Activated CD8-positive, alpha-beta T cell treated with anti-CD3 and anti-CD28 coated beads for 36 hours (primary cell): Measurements from ENCODE around the gene CACNA2D3. TPM values are rescaled to one million over a fixed set of nuclear protein-coding genes. Genes with fewer than 3 reads are reported as not detected.

Experiments used
- ATAC-seq: fragments of 200-7000 bp; cut with Tn5 transposase; one replicate; pipeline ENCODE4 v1.10.0; 2021; ENCODE audit warnings: mild to moderate bottlenecking, moderate library complexity
- CTCF ChIA-PET: fragments of 350-600 bp; sonication (Branson Sonifier 250); formaldehyde crosslinking; loops from one replicate; lab custom pipeline; 2021; ENCODE audit warnings: antibody characterized with exemption; lab: Charles Lee
- POLR2A ChIA-PET: fragments of 350-600 bp; sonication (Branson Sonifier 250); formaldehyde crosslinking; loops from one replicate; lab custom pipeline; 2021; ENCODE audit warnings: antibody characterized with exemption; lab: Charles Lee
- DNase-seq: peaks from one replicate; pipeline ENCODE4 v3.0.0-alpha.2; 2020
- H3K27ac Mint-ChIP-seq: one replicate; pipeline ENCODE4 v1.8.0; 2021; ENCODE audit warnings: mild to moderate bottlenecking, mixed read lengths
- H3K27me3 Mint-ChIP-seq: one replicate; pipeline ENCODE4 v1.8.0; 2021; ENCODE audit warnings: mixed read lengths
- H3K36me3 Mint-ChIP-seq: one replicate; pipeline ENCODE4 v1.8.0; 2021; ENCODE audit warnings: low read depth, mixed read lengths
- H3K4me1 Mint-ChIP-seq: one replicate; pipeline ENCODE4 v1.8.0; 2021; ENCODE audit warnings: low read depth, mixed read lengths
- H3K4me3 Mint-ChIP-seq: one replicate; pipeline ENCODE4 v1.8.0; 2021; ENCODE audit warnings: mild to moderate bottlenecking, moderate library complexity, mixed read lengths
- H3K9me3 Mint-ChIP-seq: one replicate; pipeline ENCODE4 v1.8.0; 2021; ENCODE audit warnings: mixed read lengths
- intact Hi-C: fragments of 100-400 bp; cut with micrococcal nuclease; formaldehyde crosslinking; loops from one replicate; pipeline ENCODE4 v1.10.0; 2022
- total RNA-seq, 2 experiments: library from RNA; stranded (reverse); gene quantifications; one replicate each; pipeline ENCODE4 v1.2.3, GENCODE V29; 2021
- TF ChIP-seq, protein P1 (sequence below): fragments of 200-600 bp; IDR thresholded peaks from one replicate; pipeline ENCODE4 v1.8.0; 2022; ENCODE audit warnings: antibody characterized with exemption, mild to moderate bottlenecking

CACNA2D3 gene
- total RNA-seq, 2 experiments from 2014 or later = not detected

DNA sequence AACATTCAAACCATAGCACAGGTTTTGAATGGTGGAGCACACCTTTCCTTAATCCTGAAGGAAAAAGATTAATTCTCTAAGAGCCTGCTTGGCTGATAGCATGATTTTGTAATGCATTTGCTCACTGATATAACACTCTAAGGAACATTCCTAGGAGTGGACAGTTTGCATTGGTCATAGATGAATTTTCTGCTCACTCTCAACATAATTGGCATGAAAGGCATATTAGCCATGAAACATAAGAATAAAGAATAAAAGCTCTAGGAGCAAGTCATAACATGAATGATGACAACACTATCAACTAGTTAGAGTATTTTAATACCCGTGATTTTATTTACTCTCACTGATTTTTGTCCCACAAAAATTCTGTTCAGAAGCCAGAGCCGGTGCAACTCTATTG is 839.8 kb downstream of the CACNA2D3 start:
- Mint-ChIP-seq H3K4me1 (no peaks in the 10 kb centered on the region), H3K9me3 (no peaks in the 10 kb centered on the region), H3K36me3 (no peaks in the 10 kb centered on the region), H3K4me3 (no peak overlapping the region), H3K27ac (no peak overlapping the region), H3K27me3 (no peaks in the 10 kb centered on the region)
- TF ChIP-seq, protein P1, sequence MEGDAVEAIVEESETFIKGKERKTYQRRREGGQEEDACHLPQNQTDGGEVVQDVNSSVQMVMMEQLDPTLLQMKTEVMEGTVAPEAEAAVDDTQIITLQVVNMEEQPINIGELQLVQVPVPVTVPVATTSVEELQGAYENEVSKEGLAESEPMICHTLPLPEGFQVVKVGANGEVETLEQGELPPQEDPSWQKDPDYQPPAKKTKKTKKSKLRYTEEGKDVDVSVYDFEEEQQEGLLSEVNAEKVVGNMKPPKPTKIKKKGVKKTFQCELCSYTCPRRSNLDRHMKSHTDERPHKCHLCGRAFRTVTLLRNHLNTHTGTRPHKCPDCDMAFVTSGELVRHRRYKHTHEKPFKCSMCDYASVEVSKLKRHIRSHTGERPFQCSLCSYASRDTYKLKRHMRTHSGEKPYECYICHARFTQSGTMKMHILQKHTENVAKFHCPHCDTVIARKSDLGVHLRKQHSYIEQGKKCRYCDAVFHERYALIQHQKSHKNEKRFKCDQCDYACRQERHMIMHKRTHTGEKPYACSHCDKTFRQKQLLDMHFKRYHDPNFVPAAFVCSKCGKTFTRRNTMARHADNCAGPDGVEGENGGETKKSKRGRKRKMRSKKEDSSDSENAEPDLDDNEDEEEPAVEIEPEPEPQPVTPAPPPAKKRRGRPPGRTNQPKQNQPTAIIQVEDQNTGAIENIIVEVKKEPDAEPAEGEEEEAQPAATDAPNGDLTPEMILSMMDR = no peak
- intact Hi-C loops = no loop called here
- POLR2A ChIA-PET = no interaction called here
- no peak for ATAC-seq
- DNase-seq = no peak
- CTCF ChIA-PET = no interaction called here

- Mint-ChIP-seq H3K4me1 (no peaks in the 10 kb centered on the region), H3K27ac (no peak overlapping the region), H3K27me3 (no peaks in the 10 kb centered on the region), H3K4me3 (no peak overlapping the region), H3K9me3 (no peaks in the 10 kb centered on the region), H3K36me3 (no peaks in the 10 kb centered on the region)
- TF ChIP-seq, protein P1 = no peak
- no peak for ATAC-seq
- CTCF ChIA-PET = no interaction called here
- DNase-seq = no peak
- POLR2A ChIA-PET = no interaction called here
- intact Hi-C loops = no loop called here
Observed at GRCh38 chr3:54963641-54964040, 841.3 kb downstream of the CACNA2D3 start.

DNA sequence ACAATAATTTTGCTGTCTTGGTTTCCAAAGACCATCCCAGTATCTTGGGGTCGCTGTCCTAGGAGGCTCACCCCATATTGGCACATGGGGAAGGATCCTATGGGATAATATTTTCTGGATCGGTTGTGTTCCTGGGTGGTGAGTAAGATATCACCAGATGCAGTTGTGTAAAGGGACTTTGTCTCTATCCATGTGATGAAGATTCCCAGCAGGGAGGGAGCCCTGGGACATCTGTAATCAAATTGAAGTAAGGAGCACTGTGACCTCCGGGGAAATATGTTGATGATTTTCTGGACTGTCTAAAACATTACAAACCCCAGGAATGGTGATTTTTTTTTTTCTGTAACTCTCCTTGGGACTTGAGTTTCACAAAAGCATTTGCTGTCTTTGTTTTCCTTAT is 841.7 kb downstream of the CACNA2D3 start:
- H3K4me1 Mint-ChIP-seq = no peaks in the 10 kb centered on the region
- ATAC-seq (no peak), DNase-seq (no peak)
- H3K4me3 Mint-ChIP-seq = no peak overlapping the region
- POLR2A ChIA-PET = no interaction called here
- CTCF ChIA-PET = no interaction called here
- intact Hi-C loops = no loop called here
- H3K9me3 Mint-ChIP-seq = no peaks in the 10 kb centered on the region
- no peaks in the 10 kb centered on the region for H3K27me3 Mint-ChIP-seq
- TF ChIP-seq, protein P1 = no peak
- H3K27ac Mint-ChIP-seq = no peak overlapping the region
- no peaks in the 10 kb centered on the region for H3K36me3 Mint-ChIP-seq

GRCh38 chr3:54965746-54966145 is 843.4 kb downstream of the CACNA2D3 start:
- Mint-ChIP-seq H3K27ac (no peak overlapping the region), H3K4me1 (no peaks in the 10 kb centered on the region), H3K36me3 (no peaks in the 10 kb centered on the region), H3K27me3 (no peaks in the 10 kb centered on the region), H3K9me3 (peaks cover 1% of the 10 kb centered on the region), H3K4me3 (no peak overlapping the region)
- TF ChIP-seq, protein P1 = no peak
- intact Hi-C loops = no loop called here
- DNase-seq (no peak), ATAC-seq (no peak)
- ChIA-PET POLR2A (no interaction called here), CTCF (interaction anchor here (1.4 kb wide), 1 partner anchor 11 kb away, joined by 4 read pairs; no protein-coding TSS in a partner anchor)

DNA sequence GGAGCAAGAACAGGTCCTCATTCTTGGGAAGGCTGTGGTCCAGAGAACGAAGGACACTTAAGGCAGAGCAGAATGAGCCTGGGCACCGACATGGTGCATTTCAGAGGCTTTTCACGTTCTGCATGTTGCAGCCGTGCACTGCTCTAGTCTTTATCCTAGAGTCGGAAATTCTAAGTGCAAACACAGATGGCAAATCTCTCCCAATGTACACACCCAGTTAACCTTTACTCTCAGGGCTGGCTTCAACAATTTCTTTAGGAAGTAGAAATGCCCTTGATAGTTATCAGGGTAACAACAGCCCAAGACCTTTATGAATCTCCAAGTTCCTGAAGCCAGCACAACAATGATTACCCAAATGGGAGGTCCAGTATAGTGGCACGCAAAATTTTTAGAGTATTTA is 844.6 kb downstream of the CACNA2D3 start:
- CTCF ChIA-PET = no interaction called here
- Mint-ChIP-seq H3K9me3 (peaks cover 3% of the 10 kb centered on the region), H3K36me3 (no peaks in the 10 kb centered on the region), H3K27me3 (peaks cover 2% of the 10 kb centered on the region), H3K4me1 (no peaks in the 10 kb centered on the region), H3K4me3 (no peak overlapping the region), H3K27ac (no peak overlapping the region)
- intact Hi-C loops = no loop called here
- POLR2A ChIA-PET = no interaction called here
- TF ChIP-seq, protein P1 = no peak
- ATAC-seq (no peak), DNase-seq (no peak)
